IPS DF 6.9 (cell line): Measurements from ENCODE around the gene SLC46A2.

ENCODE experiments used
- DNase-seq: peaks from one replicate; pipeline ENCODE4 v3.0.0-alpha.2; 2013; ENCODE audit warnings: low read depth, low spot score
- H3K27ac ChIP-seq: one replicate; pipeline ENCODE4 v1.5.1; 2013; ENCODE audit warnings: low read length, control low read depth
- H3K27me3 ChIP-seq: 2 replicates; pipeline ENCODE4 v1.6.1; 2013; ENCODE audit warnings: mild to moderate bottlenecking, low read length; ENCODE audit not compliant: control insufficient read depth, insufficient read depth
- H3K36me3 ChIP-seq: 2 replicates; pipeline ENCODE4 v1.6.1; 2013; ENCODE audit warnings: low read length; ENCODE audit not compliant: control insufficient read depth, insufficient read depth
- H3K4me1 ChIP-seq: 2 replicates; pipeline ENCODE4 v1.6.1; 2013; ENCODE audit warnings: low read length; ENCODE audit not compliant: control insufficient read depth, insufficient read depth
- H3K4me3 ChIP-seq: 2 replicates; pipeline ENCODE4 v1.5.1; 2013; ENCODE audit warnings: mild to moderate bottlenecking, low read length
- H3K9me3 ChIP-seq: 2 replicates; pipeline ENCODE4 v1.6.1; 2013; ENCODE audit warnings: low read length, inconsistent platforms; ENCODE audit not compliant: control insufficient read depth, insufficient read depth
- WGBS: extraction: QIAGEN DNeasy Blood & Tissue Kit; methylation state at CpG from one replicate; pipeline ENCODE4 v1.1.7; 2013; ENCODE audit warnings: mixed read lengths, missing lambda C conversion rate; ENCODE audit not compliant: insufficient read length, insufficient coverage; 5-methylcytosine and 5-hydroxymethylcytosine counted together

Gene SLC46A2

GRCh38 chr9:112911736-112912135 lies 21.1 kb upstream of the SLC46A2 start:
- H3K36me3 ChIP-seq, result no peaks in the 10 kb centered on the region
- H3K27me3 ChIP-seq, result no peaks in the 10 kb centered on the region
- no peak for DNase-seq
- H3K9me3 ChIP-seq, result no peaks in the 10 kb centered on the region; the same call in 1 of the 2 replicates
- H3K4me3 ChIP-seq, result no peak overlapping the region
- H3K27ac ChIP-seq, result no peak overlapping the region
- H3K4me1 ChIP-seq, result no peaks in the 10 kb centered on the region
- no CpG with 5 or more reads among the region's 2 CpGs for WGBS

- H3K27me3 ChIP-seq, result no peaks in the 10 kb centered on the region
- H3K9me3 ChIP-seq, result no peaks in the 10 kb centered on the region
- WGBS, result no CpG with 5 or more reads among the region's 4 CpGs
- no peaks in the 10 kb centered on the region for H3K36me3 ChIP-seq
- no peak overlapping the region for H3K27ac ChIP-seq
- DNase-seq, result no peak
- H3K4me1 ChIP-seq, result no peaks in the 10 kb centered on the region
- no peak overlapping the region for H3K4me3 ChIP-seq
These were observed 14.4 kb upstream of the SLC46A2 start for GRCh38 chr9:112905084-112905483.

- H3K4me3 ChIP-seq, result no peak overlapping the region
- WGBS, result no CpG with 5 or more reads among the region's 1 CpG
- DNase-seq, result no peak
- H3K4me1 ChIP-seq, result no peaks in the 10 kb centered on the region
- H3K36me3 ChIP-seq, result no peaks in the 10 kb centered on the region
- no peaks in the 10 kb centered on the region for H3K27me3 ChIP-seq
- H3K27ac ChIP-seq, result no peak overlapping the region
- H3K9me3 ChIP-seq, result no peaks in the 10 kb centered on the region
These were observed 10.2 kb upstream of the SLC46A2 start for GRCh38 chr9:112900901-112901300.

GRCh38 chr9:112900488-112900887 lies 9.8 kb upstream of the SLC46A2 start:
- H3K4me3 ChIP-seq, result no peak overlapping the region
- no CpG with 5 or more reads among the region's 4 CpGs for WGBS
- H3K9me3 ChIP-seq, result no peaks in the 10 kb centered on the region
- H3K27me3 ChIP-seq, result no peaks in the 10 kb centered on the region
- no peak for DNase-seq
- H3K4me1 ChIP-seq, result no peaks in the 10 kb centered on the region
- H3K27ac ChIP-seq, result no peak overlapping the region
- no peaks in the 10 kb centered on the region for H3K36me3 ChIP-seq

GRCh38 chr9:112898872-112899311 lies 8.2 kb upstream of the SLC46A2 start:
- WGBS, result no CpG with 5 or more reads among the region's 6 CpGs
- Histone ChIP-seq H3K27me3 (no peaks in the 10 kb centered on the region), H3K4me3 (no peak overlapping the region), H3K36me3 (no peaks in the 10 kb centered on the region), H3K27ac (no peak overlapping the region), H3K9me3 (no peaks in the 10 kb centered on the region), H3K4me1 (no peaks in the 10 kb centered on the region)
- no peak for DNase-seq

- no peak overlapping the region for H3K27ac ChIP-seq
- no peaks in the 10 kb centered on the region for H3K36me3 ChIP-seq
- H3K9me3 ChIP-seq, result no peaks in the 10 kb centered on the region
- no peak for DNase-seq
- H3K27me3 ChIP-seq, result peaks cover 2% of the 10 kb centered on the region; the same call in 1 of the 2 replicates
- WGBS, result no CpG with 5 or more reads among the region's 3 CpGs
- no peak overlapping the region for H3K4me3 ChIP-seq
- H3K4me1 ChIP-seq, result no peaks in the 10 kb centered on the region
These were observed 5.5 kb upstream of the SLC46A2 start for GRCh38 chr9:112896131-112896530.

- H3K36me3 ChIP-seq, result no peaks in the 10 kb centered on the region
- no peak for DNase-seq
- H3K27ac ChIP-seq, result no peak overlapping the region
- WGBS, result no CpG with 5 or more reads among the region's 1 CpG
- H3K27me3 ChIP-seq, result peaks cover 8% of the 10 kb centered on the region; the same call in 1 of the 2 replicates
- no peaks in the 10 kb centered on the region for H3K9me3 ChIP-seq
- no peaks in the 10 kb centered on the region for H3K4me1 ChIP-seq
- no peak overlapping the region for H3K4me3 ChIP-seq
These were observed 4.0 kb upstream of the SLC46A2 start for GRCh38 chr9:112894699-112895098.

- no peaks in the 10 kb centered on the region for H3K36me3 ChIP-seq
- H3K27ac ChIP-seq, result no peak overlapping the region
- no peaks in the 10 kb centered on the region for H3K4me1 ChIP-seq
- DNase-seq, result no peak
- H3K9me3 ChIP-seq, result no peaks in the 10 kb centered on the region
- H3K4me3 ChIP-seq, result no peak overlapping the region
- WGBS, result no CpG with 5 or more reads among the region's 1 CpG
- peaks cover 9% of the 10 kb centered on the region; the same call in 1 of the 2 replicates for H3K27me3 ChIP-seq
These were observed 3.4 kb upstream of the SLC46A2 start for GRCh38 chr9:112894041-112894440.

- no peaks in the 10 kb centered on the region for H3K9me3 ChIP-seq
- WGBS, result no CpG with 5 or more reads among the region's 2 CpGs
- H3K27me3 ChIP-seq, result peaks cover 9% of the 10 kb centered on the region; the same call in 1 of the 2 replicates
- no peaks in the 10 kb centered on the region for H3K4me1 ChIP-seq
- no peak overlapping the region for H3K27ac ChIP-seq
- H3K36me3 ChIP-seq, result no peaks in the 10 kb centered on the region
- H3K4me3 ChIP-seq, result no peak overlapping the region
- DNase-seq, result no peak
These were observed 2.3 kb upstream of the SLC46A2 start for GRCh38 chr9:112892981-112893380.

GRCh38 chr9:112891521-112891920 lies 845 bp upstream of the SLC46A2 start:
- Histone ChIP-seq H3K36me3 (no peaks in the 10 kb centered on the region), H3K27me3 (peaks cover 9% of the 10 kb centered on the region; the same call in 1 of the 2 replicates), H3K4me3 (no peak overlapping the region), H3K27ac (no peak overlapping the region), H3K9me3 (no peaks in the 10 kb centered on the region), H3K4me1 (no peaks in the 10 kb centered on the region)
- no peak for DNase-seq
- WGBS, result no CpG with 5 or more reads among the region's 3 CpGs

GRCh38 chr9:112887381-112887780 lies 3.3 kb downstream of the SLC46A2 start:
- no peaks in the 10 kb centered on the region for H3K4me1 ChIP-seq
- H3K27me3 ChIP-seq, result peaks cover 9% of the 10 kb centered on the region; the same call in 1 of the 2 replicates
- H3K4me3 ChIP-seq, result no peak overlapping the region
- no peak overlapping the region for H3K27ac ChIP-seq
- WGBS, result no CpG with 5 or more reads among the region's 5 CpGs
- H3K36me3 ChIP-seq, result no peaks in the 10 kb centered on the region
- no peaks in the 10 kb centered on the region for H3K9me3 ChIP-seq
- DNase-seq, result no peak
